Spleen (tissue), 11 donors: Measurements from ENCODE around the gene NFATC2. TPM values are rescaled to one million over a fixed set of nuclear protein-coding genes. Genes with fewer than 3 reads are reported as not detected.

ENCODE experiments used
- DNase-seq: peaks from one replicate; pipeline ENCODE4 v3.0.0-alpha.2; 2020
- H3K27ac ChIP-seq, 8 donors: fragments of 200-600 bp; sonication (generic) in 7 of 8; 1 replicate in 4 of 8; 2 replicates in 4 of 8; pipeline versions ENCODE4 v1.5.0 to v1.8.0; 2016 to 2021; ENCODE audit warnings: inconsistent platforms in 4 of 8, mild to moderate bottlenecking in 4 of 8, moderate library complexity in 1 of 8
- H3K27me3 ChIP-seq, 7 donors: fragments of 200-600 bp; sonication (generic) in 6 of 7; replicated peaks in 1 of 7; 1 replicate in 4 of 7; 2 replicates in 3 of 7; pipeline versions ENCODE4 v1.5.0 to v1.8.0; 2016 to 2021; ENCODE audit warnings: inconsistent platforms in 3 of 7, mild to moderate bottlenecking in 1 of 7
- H3K36me3 ChIP-seq, 6 donors: fragments of 200-600 bp; sonication (generic) in 5 of 6; 1 replicate in 4 of 6; 2 replicates in 2 of 6; pipeline versions ENCODE4 v1.5.0 to v1.8.0; 2016 to 2021; ENCODE audit warnings: inconsistent platforms in 2 of 6
- H3K4me1 ChIP-seq, 6 donors: fragments of 200-600 bp; sonication (generic) in 5 of 6; 1 replicate in 3 of 6; 2 replicates in 3 of 6; pipeline versions ENCODE4 v1.5.0 to v1.8.0; 2016 to 2021; ENCODE audit warnings: inconsistent platforms in 3 of 6
- H3K4me3 ChIP-seq, 8 donors: fragments of 200-600 bp; sonication (generic) in 7 of 8; 1 replicate in 4 of 8; 2 replicates in 4 of 8; pipeline versions ENCODE4 v1.5.0 to v1.8.0; 2016 to 2021; ENCODE audit warnings: inconsistent platforms in 4 of 8, mild to moderate bottlenecking in 4 of 8, moderate library complexity in 2 of 8
- H3K9me3 ChIP-seq, 8 donors: fragments of 200-600 bp; sonication (generic) in 7 of 8; 1 replicate in 4 of 8; 2 replicates in 4 of 8; pipeline versions ENCODE4 v1.5.0 to v1.8.0; 2016 to 2021; ENCODE audit warnings: inconsistent platforms in 4 of 8
- POLR2A ChIP-seq, 3 donors: fragments of 450-650 bp; IDR thresholded peaks; one replicate each; pipeline ENCODE4 v1.5.1; 2017; ENCODE audit warnings: antibody characterized with exemption in 3 of 3, mild to moderate bottlenecking in 1 of 3
- POLR2AphosphoS5 ChIP-seq, 3 donors: sonication (generic); formaldehyde crosslinking; IDR thresholded peaks; one replicate each; pipeline ENCODE4 v1.5.1; 2017; ENCODE audit warnings: antibody characterized with exemption in 3 of 3
- WGBS, 5 donors: extraction: QIAGEN DNeasy Blood & Tissue Kit in 3 of 5; methylation state at CpG; one replicate each; pipeline versions ENCODE4 v1.1.5 to v1.1.7; 2013 to 2018; 5-methylcytosine and 5-hydroxymethylcytosine counted together
- intact Hi-C: fragments of 100-400 bp; cut with DNase I; formaldehyde crosslinking; loops from one replicate; pipeline ENCODE4 v1.15.0; 2023; ENCODE audit warnings: low total_unique reads
- polyA plus RNA-seq, 3 donors: library from polyadenylated mRNA; stranded (reverse); fragments of 200-250 nt; gene quantifications; one replicate each; pipeline ENCODE4 v1.2.1, GENCODE V29; 2013
- total RNA-seq, 7 donors: library from RNA; depleted of rRNA in 3 of 7; stranded (reverse); fragments of >200 nt in 3 of 7; fragmentation: NEBNext Ultra II Directional in 4 of 7; extraction: Animal tissue kit (Norgen Biotek cat#: 25700) in 4 of 7; gene quantifications; one replicate each; pipeline versions ENCODE4 v1.1.0 to v1.2.1, GENCODE V29; 2016 to 2021
- TF ChIP-seq, protein P1 (sequence below), 11 experiments: fragments of 200-600 bp in 7 of 11; fragments of 450-650 bp in 4 of 11; sonication (generic) in 4 of 11; IDR thresholded peaks in 8 of 11; conservative IDR thresholded peaks in 3 of 11; 1 replicate in 7 of 11; 2 replicates in 4 of 11; pipeline versions ENCODE4 v1.4.0 to v1.8.0; 2016 to 2021; ENCODE audit warnings: antibody characterized with exemption in 11 of 11, inconsistent platforms in 4 of 11, mild to moderate bottlenecking in 1 of 11
- donor health status: healthy with polysubstance abuse.
- donor health status: DM: no; HTN: no; CAD: no; lungs with moderate emphysema.
- donor health status: DM: no; HTN: no; CAD: no.
- donor health status: Bipolar disorder and iron deficiency.
- donor health status: healthy.
- donor health status: DM: no; HTN: no; CAD: no.
- donor health status: DM: yes; HTN: yes; CAD: no.

The NFATC2 gene
- total and polyA plus RNA-seq, 10 donors = 6.5 to 42.9 (median 34.5) TPM

DNA sequence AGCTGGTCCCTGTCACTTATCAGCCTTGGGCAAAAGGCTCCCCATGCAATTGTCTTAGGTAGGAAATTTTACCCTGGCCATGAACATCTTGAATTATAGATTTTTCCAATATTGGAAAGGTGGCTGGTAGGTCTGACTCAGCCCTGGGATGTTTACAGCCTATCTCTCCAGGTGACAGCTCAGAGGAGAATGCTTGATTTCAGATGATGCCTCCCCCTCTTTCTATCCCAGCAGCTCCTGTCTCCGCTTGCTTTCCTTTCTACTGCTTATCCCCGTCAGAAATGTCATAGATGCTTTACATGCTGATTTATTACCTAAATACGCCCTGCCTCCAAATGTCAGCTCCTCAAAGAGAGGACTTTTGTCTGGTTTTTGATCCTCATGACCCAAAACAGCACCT, 109.6 kb downstream of the NFATC2 start:
- no peak for DNase-seq
- no peaks in the 10 kb centered on the region for H3K27me3 ChIP-seq
- H3K36me3 ChIP-seq = peaks cover 0 to 85% (median 47%) of the 10 kb centered on the region in 6 donors
- H3K4me1 ChIP-seq = peaks cover 0 to 54% (median 17%) of the 10 kb centered on the region in 6 donors
- intact Hi-C loops = no loop called here
- 83 to 97% (median 88%) methylated on average over 3 of the region's 3 CpGs for WGBS, 5 donors
- TF ChIP-seq, protein P1, sequence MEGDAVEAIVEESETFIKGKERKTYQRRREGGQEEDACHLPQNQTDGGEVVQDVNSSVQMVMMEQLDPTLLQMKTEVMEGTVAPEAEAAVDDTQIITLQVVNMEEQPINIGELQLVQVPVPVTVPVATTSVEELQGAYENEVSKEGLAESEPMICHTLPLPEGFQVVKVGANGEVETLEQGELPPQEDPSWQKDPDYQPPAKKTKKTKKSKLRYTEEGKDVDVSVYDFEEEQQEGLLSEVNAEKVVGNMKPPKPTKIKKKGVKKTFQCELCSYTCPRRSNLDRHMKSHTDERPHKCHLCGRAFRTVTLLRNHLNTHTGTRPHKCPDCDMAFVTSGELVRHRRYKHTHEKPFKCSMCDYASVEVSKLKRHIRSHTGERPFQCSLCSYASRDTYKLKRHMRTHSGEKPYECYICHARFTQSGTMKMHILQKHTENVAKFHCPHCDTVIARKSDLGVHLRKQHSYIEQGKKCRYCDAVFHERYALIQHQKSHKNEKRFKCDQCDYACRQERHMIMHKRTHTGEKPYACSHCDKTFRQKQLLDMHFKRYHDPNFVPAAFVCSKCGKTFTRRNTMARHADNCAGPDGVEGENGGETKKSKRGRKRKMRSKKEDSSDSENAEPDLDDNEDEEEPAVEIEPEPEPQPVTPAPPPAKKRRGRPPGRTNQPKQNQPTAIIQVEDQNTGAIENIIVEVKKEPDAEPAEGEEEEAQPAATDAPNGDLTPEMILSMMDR (IDR thresholded peaks at IDR 0.05 in 8 of 11, conservative IDR thresholded peaks at IDR 0.05 in 3 of 11) = no peak
- TF ChIP-seq POLR2A (IDR thresholded peaks at IDR 0.05) (no peak), POLR2AphosphoS5 (IDR thresholded peaks at IDR 0.05) (no peak)
- H3K4me3 ChIP-seq = no peak overlapping the region
- no peaks in the 10 kb centered on the region for H3K9me3 ChIP-seq
- no peak overlapping the region for H3K27ac ChIP-seq

DNA sequence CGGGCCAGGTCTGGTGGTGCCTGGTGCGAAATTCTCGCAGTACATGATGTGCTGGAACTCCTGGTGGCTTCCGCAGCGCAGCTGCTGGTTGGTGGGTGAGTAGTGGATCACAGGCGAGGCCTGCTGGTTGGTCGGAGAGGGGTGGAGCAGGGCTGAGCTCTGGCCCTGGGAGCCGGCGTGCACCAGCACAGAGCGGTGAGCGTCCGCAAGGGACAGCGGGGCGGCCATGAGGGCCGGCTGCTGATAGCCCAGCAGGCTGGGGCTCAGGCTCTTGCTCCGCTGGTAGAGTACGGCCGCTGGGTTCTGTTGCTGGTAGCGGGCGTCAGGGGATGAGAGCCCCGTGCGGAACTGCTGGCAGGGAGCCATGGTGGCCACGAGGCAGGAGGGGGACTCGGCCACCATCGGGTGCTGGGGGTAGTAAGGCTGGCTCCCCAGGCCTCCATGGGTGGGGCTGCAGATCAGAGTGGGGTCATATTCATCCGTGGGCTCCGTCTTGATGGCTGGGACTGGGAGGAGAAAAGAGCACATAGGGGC, 110.2 kb downstream of the NFATC2 start:
- no peak for DNase-seq
- Histone ChIP-seq H3K27me3 (no peaks in the 10 kb centered on the region), H3K27ac (no peak overlapping the region), H3K4me3 (no peak overlapping the region), H3K4me1 (peaks cover 0 to 56% (median 19%) of the 10 kb centered on the region in 6 donors), H3K9me3 (no peaks in the 10 kb centered on the region), H3K36me3 (peaks cover 0 to 85% (median 50%) of the 10 kb centered on the region in 6 donors)
- intact Hi-C loops = no loop called here
- TF ChIP-seq POLR2A (IDR thresholded peaks at IDR 0.05) (no peak), POLR2AphosphoS5 (IDR thresholded peaks at IDR 0.05) (peak in 1 of 3 donors; percentile 36)
- WGBS, 5 donors = 91 to 97% (median 94%) methylated on average over 16 to 27 of the region's 27 CpGs

DNA sequence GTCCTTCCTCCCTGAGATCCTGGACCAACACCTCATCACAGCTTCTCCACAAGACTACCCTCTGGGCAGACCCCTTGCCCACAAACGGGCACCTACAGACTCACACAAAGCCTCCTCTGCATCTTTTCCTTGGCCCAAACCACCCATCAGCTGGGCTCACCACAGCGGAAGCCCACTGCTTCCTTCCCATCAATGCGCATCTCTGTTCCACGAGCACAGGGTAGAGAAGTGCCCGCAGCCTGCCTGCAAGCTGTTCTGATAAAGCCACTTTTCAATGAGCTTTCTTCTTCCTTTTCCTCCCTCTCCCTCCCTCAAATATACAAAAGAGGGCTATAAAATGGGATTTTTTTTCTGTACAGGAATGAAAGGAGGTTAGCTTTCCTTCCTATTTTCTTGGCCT, 111.2 kb downstream of the NFATC2 start:
- Histone ChIP-seq H3K9me3 (no peaks in the 10 kb centered on the region), H3K27me3 (no peaks in the 10 kb centered on the region), H3K4me1 (peaks cover 0 to 62% (median 27%) of the 10 kb centered on the region in 6 donors), H3K36me3 (peaks cover 0 to 88% (median 51%) of the 10 kb centered on the region in 6 donors), H3K27ac (no peak overlapping the region), H3K4me3 (no peak overlapping the region)
- WGBS, 5 donors = 24 to 44% (median 32%) methylated on average over 5 of the region's 5 CpGs
- peak in 2 of 3 donors; percentile 48 to 49 for TF ChIP-seq POLR2AphosphoS5 (IDR thresholded peaks at IDR 0.05)
- TF ChIP-seq, protein P1 (IDR thresholded peaks at IDR 0.05 in 8 of 11, conservative IDR thresholded peaks at IDR 0.05 in 3 of 11) = no peak
- DNase-seq = no peak
- intact Hi-C loops = no loop called here

DNA sequence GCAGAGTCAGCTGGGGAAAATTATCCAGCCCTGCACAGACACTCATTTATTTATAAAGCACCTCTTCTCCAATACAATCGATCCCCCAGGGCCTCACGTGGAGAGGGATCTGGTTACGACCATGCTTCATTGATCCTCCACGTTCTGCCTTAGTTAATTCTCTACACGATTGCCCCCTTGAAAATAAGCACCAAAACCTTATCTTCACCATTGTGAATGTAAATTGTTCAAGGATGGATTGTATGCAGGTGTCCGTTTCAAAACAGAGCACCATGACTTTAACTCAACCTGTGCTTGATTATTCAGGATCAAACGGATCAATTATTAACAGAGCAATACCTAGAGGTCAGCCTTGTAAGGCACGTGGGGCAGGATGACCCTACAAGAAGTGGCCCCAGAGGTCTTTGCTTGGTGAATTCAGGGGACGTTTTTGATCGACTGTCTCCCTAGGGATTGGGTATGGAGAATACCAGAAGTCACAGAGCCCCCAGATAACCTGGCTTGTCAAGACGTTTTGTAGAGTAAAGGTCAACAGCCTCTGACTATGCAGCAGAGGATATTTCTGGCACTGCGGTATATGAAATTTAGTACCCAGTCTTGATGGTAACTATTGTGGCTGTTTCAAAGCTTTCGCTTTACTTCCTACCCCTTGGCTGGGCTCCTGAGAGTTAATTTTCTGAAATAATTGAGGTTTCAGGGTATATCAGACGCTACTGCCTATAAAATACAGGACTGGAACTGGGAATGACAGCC, 112.1 kb downstream of the NFATC2 start:
- no peak for DNase-seq
- Histone ChIP-seq H3K27ac (no peak overlapping the region), H3K9me3 (no peaks in the 10 kb centered on the region), H3K36me3 (peaks cover 0 to 87% (median 51%) of the 10 kb centered on the region in 6 donors), H3K4me3 (no peak overlapping the region), H3K4me1 (peaks cover under 1 to 71% (median 36%) of the 10 kb centered on the region in 6 donors), H3K27me3 (no peaks in the 10 kb centered on the region)
- intact Hi-C loops = no loop called here
- TF ChIP-seq, protein P1 (IDR thresholded peaks at IDR 0.05 in 8 of 11, conservative IDR thresholded peaks at IDR 0.05 in 3 of 11) = no peak
- no peak for TF ChIP-seq POLR2A (IDR thresholded peaks at IDR 0.05)
- TF ChIP-seq POLR2AphosphoS5 (IDR thresholded peaks at IDR 0.05) = no peak
- WGBS, 5 donors = 86 to 93% (median 88%) methylated on average over 14 of the region's 14 CpGs
